K562 (cell line): Measurements from ENCODE around the gene DEF6. TPM values are rescaled to one million over a fixed set of nuclear protein-coding genes. Genes with fewer than 3 reads are reported as not detected.

Experiments
- ARNT ChIP-seq, 2 experiments: fragments of 450-650 bp; IDR thresholded peaks; 2 replicates each; pipeline ENCODE4 v1.6.1; 2016; ENCODE audit warnings: mild to moderate bottlenecking in 1 of 2
- BRD9 ChIP-seq: fragments of 450-650 bp; IDR thresholded peaks from 2 replicates; pipeline ENCODE4 v1.6.1; 2018; ENCODE audit warnings: low read depth; ENCODE audit not compliant: partially characterized antibody
- CBFB ChIP-seq: sonication (generic); formaldehyde crosslinking; IDR thresholded peaks from 2 replicates; pipeline ENCODE4 v1.4.0; 2020; ENCODE audit warnings: mild to moderate bottlenecking, missing genetic modification reagents
- CCNT2 ChIP-seq: IDR thresholded peaks from 2 replicates; pipeline ENCODE4 v1.6.1; 2011; ENCODE audit warnings: borderline replicate concordance, low read depth, mild to moderate bottlenecking, moderate library complexity, mixed read lengths, low read length; ENCODE audit not compliant: insufficient read length; ENCODE audit errors: extremely low read depth
- CHD1 ChIP-seq: fragments of 200-600 bp; sonication (generic); IDR thresholded peaks from one replicate; pipeline ENCODE4 v1.6.1; 2012; ENCODE audit warnings: mild to moderate bottlenecking, moderate library complexity, low read length, inconsistent platforms
- CREM ChIP-seq: IDR thresholded peaks from 2 replicates; pipeline ENCODE4 v1.6.1; 2014; ENCODE audit warnings: antibody characterized with exemption, low read depth
- DACH1 ChIP-seq: fragments of 450-650 bp; IDR thresholded peaks from 2 replicates; pipeline ENCODE4 v1.6.1; 2018; ENCODE audit not compliant: partially characterized antibody
- DDX20 ChIP-seq: fragments of 450-650 bp; IDR thresholded peaks from 2 replicates; pipeline ENCODE4 v1.6.1; 2016; ENCODE audit warnings: missing genetic modification characterization, low read depth, mild to moderate bottlenecking, missing compliant biosample characterization, moderate library complexity
- ETV6 ChIP-seq, 3 experiments: fragments of 150-350 bp in 1 of 3; sonication (generic) in 1 of 3; formaldehyde crosslinking in 1 of 3; IDR thresholded peaks; 2 replicates each; pipeline versions ENCODE4 v1.6.1 to v1.8.0; 2014 to 2022; ENCODE audit warnings: borderline replicate concordance in 2 of 3, low read depth in 2 of 3, antibody characterized with exemption in 1 of 3, low read length in 1 of 3, mild to moderate bottlenecking in 1 of 3, missing genetic modification reagents in 1 of 3
- JUND ChIP-seq, 2 experiments: IDR thresholded peaks; 2 replicates in 1 of 2; 3 replicates in 1 of 2; pipeline ENCODE4 v1.6.1; 2011; ENCODE audit warnings: borderline replicate concordance in 2 of 2, low read depth in 2 of 2, low read length in 2 of 2, improper control_type of control experiment in 1 of 2, missing biosample characterization in 1 of 2, missing genetic modification characterization in 1 of 2, missing genetic modification reagents in 1 of 2
- KAT8 ChIP-seq: fragments of 450-650 bp; IDR thresholded peaks from 2 replicates; pipeline ENCODE4 v1.6.1; 2016; ENCODE audit warnings: low read depth, mild to moderate bottlenecking
- MYBL2 ChIP-seq, 2 experiments: fragments of 450-650 bp in 1 of 2; sonication (generic) in 1 of 2; formaldehyde crosslinking in 1 of 2; IDR thresholded peaks; 2 replicates each; pipeline versions ENCODE4 v1.6.1 to v1.8.1; 2017 to 2022; ENCODE audit warnings: borderline replicate concordance in 1 of 2, inconsistent platforms in 1 of 2, low read depth in 1 of 2, mild to moderate bottlenecking in 1 of 2, missing genetic modification reagents in 1 of 2, moderate library complexity in 1 of 2
- NFRKB ChIP-seq: fragments of 450-650 bp; IDR thresholded peaks from 2 replicates; pipeline ENCODE4 v1.6.1; 2016; ENCODE audit warnings: low read depth
- ZNF232 ChIP-seq: sonication (generic); formaldehyde crosslinking; IDR thresholded peaks from 2 replicates; pipeline ENCODE4 v1.8.0; 2022; ENCODE audit warnings: mild to moderate bottlenecking, missing genetic modification reagents
- ZSCAN32 ChIP-seq: fragments of 450-650 bp; formaldehyde crosslinking; IDR thresholded peaks from 2 replicates; pipeline ENCODE4 v1.4.0; 2020; ENCODE audit warnings: mild to moderate bottlenecking, moderate library complexity
- polyA plus RNA-seq, 8 experiments: library from polyadenylated mRNA; depleted of rRNA in 4 of 8; stranded (reverse) in 5 of 8; unstranded in 3 of 8; fragments of >200 nt; fragmentation: Nextera tagmentation in 2 of 8; fragmentation: Illumina TruSeq in 1 of 8; extraction: Ambion mirVana in 2 of 8; extraction: Trizol in 1 of 8; gene quantifications; 2 replicates each; pipeline versions ENCODE4 v1.2.1 to v1.2.3, GENCODE V29; 2011 to 2014; ENCODE audit warnings: inconsistent platforms in 1 of 8, missing spikeins in 1 of 8
- total RNA-seq, 7 experiments: library from RNA; depleted of rRNA in 6 of 7; stranded (reverse); fragments of >200 nt in 6 of 7; fragmentation: Illumina TruSeq in 2 of 7; extraction: Trizol in 2 of 7; gene quantifications; 2 replicates each; pipeline versions ENCODE4 v1.2.1 to v1.2.3, GENCODE V29; 2011 to 2021; ENCODE audit warnings: low replicate concordance in 1 of 7
- TF ChIP-seq, protein P1 (sequence below): sonication (generic); formaldehyde crosslinking; IDR thresholded peaks from 2 replicates; pipeline ENCODE4 v1.4.0; 2020; ENCODE audit warnings: mild to moderate bottlenecking, missing genetic modification reagents
- TF ChIP-seq, protein P2 (sequence below): fragments of 250-450 bp; sonication (Bioruptor Pico); IDR thresholded peaks from 2 replicates; pipeline ENCODE4 v1.8.0; 2021; ENCODE audit warnings: borderline replicate concordance, mild to moderate bottlenecking, moderate library complexity; ENCODE audit not compliant: poor library complexity, severe bottlenecking
- TF ChIP-seq, protein P3 (sequence below): sonication (generic); formaldehyde crosslinking; IDR thresholded peaks from 2 replicates; pipeline ENCODE4 v1.8.1; 2022; ENCODE audit warnings: missing genetic modification reagents

The DEF6 gene
- total and polyA plus RNA-seq, 9 of the 15 experiments (the other 6 are each of a cell fraction or from before 2014, with no cell fraction given): 1.3 to 44.6 (median 22.7) TPM

DNA sequence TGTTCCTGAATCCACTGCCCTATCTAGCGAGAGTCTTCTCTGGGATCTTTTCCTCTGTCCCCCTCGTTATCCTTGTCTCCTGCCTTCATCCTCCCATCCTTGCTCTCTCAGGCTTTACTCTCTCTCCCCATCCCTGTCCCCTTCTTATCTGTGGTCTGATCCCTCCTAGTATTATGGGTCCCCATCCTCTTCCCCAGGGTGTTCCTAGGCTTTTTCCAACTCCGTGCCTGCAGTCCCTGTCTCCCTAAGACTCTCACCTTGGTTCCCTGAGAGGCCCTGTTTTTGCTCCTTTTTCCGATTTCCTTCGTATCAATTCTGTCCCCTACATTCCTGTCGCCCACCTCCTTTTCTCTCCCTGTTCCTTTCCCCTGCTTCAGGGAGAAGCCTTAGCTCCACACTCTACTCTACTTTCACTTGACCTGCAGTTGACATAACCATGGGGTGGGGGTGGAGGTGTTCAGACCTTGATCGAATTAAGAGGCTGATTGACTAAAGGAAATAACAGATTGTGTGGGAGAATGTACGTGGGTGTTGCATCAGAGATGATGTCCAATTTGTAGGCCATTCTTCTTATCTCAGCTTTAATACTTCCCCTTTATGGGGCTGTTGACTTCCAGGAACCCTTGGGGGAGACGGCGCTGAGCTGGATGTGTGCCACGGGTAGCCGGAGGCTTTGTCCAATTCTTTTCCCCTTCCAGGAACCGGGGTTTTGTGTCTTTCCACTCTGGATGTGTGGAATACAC is 45.6 kb downstream of the DEF6 start (continued):
- peak; percentile 83 for TF ChIP-seq JUND (IDR thresholded peaks at IDR 0.05; ENCODE audit: borderline replicate concordance, low read depth, low read length)
- peak; percentile 79; the same call in 2 of the 3 replicates for TF ChIP-seq JUND (tag; IDR thresholded peaks at IDR 0.05; ENCODE audit: borderline replicate concordance, low read depth, low read length)
- no peak for TF ChIP-seq ZSCAN32 (CRISPR knock-in tag)
- TF ChIP-seq, protein P1, sequence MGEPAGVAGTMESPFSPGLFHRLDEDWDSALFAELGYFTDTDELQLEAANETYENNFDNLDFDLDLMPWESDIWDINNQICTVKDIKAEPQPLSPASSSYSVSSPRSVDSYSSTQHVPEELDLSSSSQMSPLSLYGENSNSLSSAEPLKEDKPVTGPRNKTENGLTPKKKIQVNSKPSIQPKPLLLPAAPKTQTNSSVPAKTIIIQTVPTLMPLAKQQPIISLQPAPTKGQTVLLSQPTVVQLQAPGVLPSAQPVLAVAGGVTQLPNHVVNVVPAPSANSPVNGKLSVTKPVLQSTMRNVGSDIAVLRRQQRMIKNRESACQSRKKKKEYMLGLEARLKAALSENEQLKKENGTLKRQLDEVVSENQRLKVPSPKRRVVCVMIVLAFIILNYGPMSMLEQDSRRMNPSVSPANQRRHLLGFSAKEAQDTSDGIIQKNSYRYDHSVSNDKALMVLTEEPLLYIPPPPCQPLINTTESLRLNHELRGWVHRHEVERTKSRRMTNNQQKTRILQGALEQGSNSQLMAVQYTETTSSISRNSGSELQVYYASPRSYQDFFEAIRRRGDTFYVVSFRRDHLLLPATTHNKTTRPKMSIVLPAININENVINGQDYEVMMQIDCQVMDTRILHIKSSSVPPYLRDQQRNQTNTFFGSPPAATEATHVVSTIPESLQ (CRISPR knock-in tag): no peak
- no peak for TF ChIP-seq KAT8
- no peak for TF ChIP-seq BRD9
- TF ChIP-seq, protein P2, sequence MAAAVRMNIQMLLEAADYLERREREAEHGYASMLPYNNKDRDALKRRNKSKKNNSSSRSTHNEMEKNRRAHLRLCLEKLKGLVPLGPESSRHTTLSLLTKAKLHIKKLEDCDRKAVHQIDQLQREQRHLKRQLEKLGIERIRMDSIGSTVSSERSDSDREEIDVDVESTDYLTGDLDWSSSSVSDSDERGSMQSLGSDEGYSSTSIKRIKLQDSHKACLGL (CRISPR knock-in tag): no peak
- TF ChIP-seq ZNF232 (CRISPR knock-in tag): no peak
- peak; percentile 84 for TF ChIP-seq CREM
- TF ChIP-seq DDX20 (tag): no peak
- no peak for TF ChIP-seq CBFB (CRISPR knock-in tag)
- TF ChIP-seq ARNT (IDR thresholded peaks at IDR 0.05): peak in 1 of 2 experiments; percentile 91; a peak in 2 of 4 replicates
- peak in 1 of 2 experiments; percentile 89; a peak in 3 of 4 replicates for TF ChIP-seq ETV6 (IDR thresholded peaks at IDR 0.05; ENCODE audit: borderline replicate concordance in 1 of 2, low read depth in 2 of 2, low read length in 1 of 2)
- no peak for TF ChIP-seq ETV6 (CRISPR knock-in tag; IDR thresholded peaks at IDR 0.05; ENCODE audit: borderline replicate concordance)
- TF ChIP-seq DACH1: no peak
- no peak for TF ChIP-seq CHD1
- TF ChIP-seq, protein P3, sequence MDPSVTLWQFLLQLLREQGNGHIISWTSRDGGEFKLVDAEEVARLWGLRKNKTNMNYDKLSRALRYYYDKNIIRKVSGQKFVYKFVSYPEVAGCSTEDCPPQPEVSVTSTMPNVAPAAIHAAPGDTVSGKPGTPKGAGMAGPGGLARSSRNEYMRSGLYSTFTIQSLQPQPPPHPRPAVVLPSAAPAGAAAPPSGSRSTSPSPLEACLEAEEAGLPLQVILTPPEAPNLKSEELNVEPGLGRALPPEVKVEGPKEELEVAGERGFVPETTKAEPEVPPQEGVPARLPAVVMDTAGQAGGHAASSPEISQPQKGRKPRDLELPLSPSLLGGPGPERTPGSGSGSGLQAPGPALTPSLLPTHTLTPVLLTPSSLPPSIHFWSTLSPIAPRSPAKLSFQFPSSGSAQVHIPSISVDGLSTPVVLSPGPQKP (CRISPR knock-in tag): no peak
- TF ChIP-seq NFRKB: no peak
- peak; percentile 78 for TF ChIP-seq CCNT2
- TF ChIP-seq MYBL2 (IDR thresholded peaks at IDR 0.05; ENCODE audit: low read depth): no peak
- no peak for TF ChIP-seq MYBL2 (CRISPR knock-in tag; IDR thresholded peaks at IDR 0.05; ENCODE audit: borderline replicate concordance)
